Activated CD4-positive, alpha-beta T cell treated with anti-CD3 and anti-CD28 coated beads, Interleukin-2, amount 50 U/mL, for 1 hour (primary cell): ENCODE measurements around the gene RCOR2.
"Not testable (repeated sequence)": the region's sequence is repeated elsewhere in the genome, so short reads cannot be mapped to it uniquely, and the experiment has no call there.

Experiments
- DNase-seq: peaks from one replicate; pipeline ENCODE4 v3.0.0-alpha.2; 2020

Gene RCOR2

GRCh38 chr11:63916837-63917691 is at the start of gene RCOR2:
Gene RCOR2 (minus strand): TSS chr11:63917164. CDS start chr11:63916456, 708 bp downstream.
- DNase-seq = peak; percentile 59

GRCh38 chr11:63966444-63966843 is 49.5 kb upstream of the RCOR2 start:
- no peak for DNase-seq

GRCh38 chr11:63963895-63964294 is 46.9 kb upstream of the RCOR2 start:
- DNase-seq = not testable (repeated sequence)

GRCh38 chr11:63961608-63962412 is 44.8 kb upstream of the RCOR2 start:
- DNase-seq = no peak

GRCh38 chr11:63958008-63958407 is 41.0 kb upstream of the RCOR2 start:
- DNase-seq = no peak

- DNase-seq = no peak
These were observed 35.6 kb upstream of the RCOR2 start for GRCh38 chr11:63952570-63952969.

- no peak for DNase-seq
These were observed 35.0 kb upstream of the RCOR2 start for GRCh38 chr11:63951779-63952536.

- DNase-seq = peak; percentile 46
These were observed 28.7 kb upstream of the RCOR2 start for GRCh38 chr11:63945477-63946163.

- no peak for DNase-seq
These were observed 28.0 kb upstream of the RCOR2 start for GRCh38 chr11:63944987-63945386.

GRCh38 chr11:63942803-63943202 is 25.8 kb upstream of the RCOR2 start:
- DNase-seq = no peak

GRCh38 chr11:63941901-63942300 is 24.9 kb upstream of the RCOR2 start:
- no peak for DNase-seq

GRCh38 chr11:63940786-63941185 is 23.8 kb upstream of the RCOR2 start:
- DNase-seq = no peak

- no peak for DNase-seq
These were observed 22.5 kb upstream of the RCOR2 start for GRCh38 chr11:63939397-63939891.

- DNase-seq = peak; percentile 88
These were observed 21.8 kb upstream of the RCOR2 start, which contains the start of gene NAA40 for GRCh38 chr11:63938479-63939396. Gene NAA40 (plus strand): TSS chr11:63939002. CDS start chr11:63939097, 95 bp downstream.

- DNase-seq = no peak
These were observed 20.9 kb upstream of the RCOR2 start for GRCh38 chr11:63937713-63938478.

- DNase-seq = no peak
These were observed 16.5 kb upstream of the RCOR2 start for GRCh38 chr11:63933459-63933858.

GRCh38 chr11:63931876-63932275 is 14.9 kb upstream of the RCOR2 start:
- no peak for DNase-seq

GRCh38 chr11:63931045-63931444 is 14.1 kb upstream of the RCOR2 start:
- no peak for DNase-seq

- DNase-seq = no peak
These were observed 12.7 kb upstream of the RCOR2 start for GRCh38 chr11:63929616-63930015.

GRCh38 chr11:63923319-63923718 is 6.4 kb upstream of the RCOR2 start:
- DNase-seq = no peak
